DMS53 (cell line): ENCODE results near the gene CMPK1.
A peak's percentile ranks its signal among the peaks of the same experiment; 100 is the strongest.

Experiments
- DNase-seq: peaks from one replicate; lab custom pipeline; 2025; lab: John Stamatoyannopoulos, UW

CMPK1 gene

DNA sequence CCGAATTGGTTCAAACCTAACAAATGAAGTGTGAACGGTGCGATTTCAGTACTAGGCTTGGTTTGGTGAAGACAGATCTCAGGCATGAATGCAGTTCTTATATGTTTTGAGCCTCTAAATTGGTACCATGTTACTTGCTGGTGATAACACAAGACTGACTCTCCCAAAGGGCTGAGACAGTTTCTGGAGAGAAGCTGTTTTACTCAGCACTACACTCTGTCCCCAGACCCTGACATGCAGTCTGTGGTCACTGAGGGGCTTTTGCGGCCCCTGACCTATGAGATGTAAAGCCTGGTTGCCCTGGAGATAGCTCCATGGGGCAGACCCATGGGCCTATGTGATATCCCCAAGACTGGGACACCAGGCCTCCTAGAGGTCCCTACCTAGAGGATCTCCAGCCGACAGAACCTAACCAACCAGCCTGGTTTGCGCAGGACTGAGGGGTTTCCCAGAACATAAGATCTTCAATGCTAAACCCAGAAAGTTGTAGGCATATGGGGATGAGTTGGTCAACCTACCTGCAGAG is 63.1 kb downstream of the CMPK1 start:
- no peak for DNase-seq

DNA sequence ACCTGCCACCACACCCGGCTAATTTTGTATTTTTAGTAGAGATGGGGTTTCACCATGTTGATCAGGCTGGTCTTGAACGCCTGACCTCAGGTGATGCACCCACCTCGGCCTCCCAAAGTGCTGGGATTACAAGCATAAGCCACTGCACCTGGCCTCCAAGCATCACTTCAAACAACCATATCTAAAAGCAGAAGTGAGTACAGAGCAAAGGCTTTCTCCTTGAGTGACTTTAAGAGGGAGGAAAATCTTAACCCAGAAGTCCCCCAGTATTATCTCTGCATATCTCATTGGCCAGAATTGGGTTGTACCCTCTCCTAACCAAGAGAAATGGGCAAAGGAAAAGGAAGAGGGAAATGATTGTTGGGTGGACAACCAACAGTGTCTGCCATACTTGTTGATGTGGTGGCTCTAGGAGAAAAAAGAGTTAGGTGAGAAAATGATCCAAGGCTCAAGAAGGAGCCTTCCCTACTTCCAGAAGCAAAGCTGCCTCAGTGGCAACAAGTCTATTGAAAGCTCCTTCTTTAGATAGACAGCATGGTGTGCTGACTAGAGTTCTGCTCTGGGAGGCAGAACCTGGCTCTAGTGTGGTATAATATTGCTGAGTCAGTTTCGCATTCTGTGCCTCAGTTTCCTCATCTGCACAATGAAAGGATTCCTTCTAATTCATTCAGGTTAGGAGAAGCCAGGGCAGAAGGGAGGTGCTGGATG is 65.7 kb downstream of the CMPK1 start:
- DNase-seq: no peak

DNA sequence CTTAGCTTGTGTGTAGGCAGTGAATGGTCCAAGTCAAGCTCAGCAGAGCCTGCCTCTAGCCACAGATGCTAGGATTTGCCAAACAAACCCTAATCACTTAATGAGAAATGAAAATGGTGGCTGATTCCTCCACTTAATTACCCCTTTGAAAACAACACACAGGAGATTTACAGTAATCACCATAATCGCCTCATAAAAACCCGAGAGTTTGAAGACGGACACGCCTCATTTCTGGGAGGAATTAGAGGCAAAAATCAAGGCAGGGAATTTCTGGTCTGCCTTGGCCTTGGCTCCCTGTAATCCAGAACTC is 66.2 kb downstream of the CMPK1 start:
- DNase-seq: no peak

DNA sequence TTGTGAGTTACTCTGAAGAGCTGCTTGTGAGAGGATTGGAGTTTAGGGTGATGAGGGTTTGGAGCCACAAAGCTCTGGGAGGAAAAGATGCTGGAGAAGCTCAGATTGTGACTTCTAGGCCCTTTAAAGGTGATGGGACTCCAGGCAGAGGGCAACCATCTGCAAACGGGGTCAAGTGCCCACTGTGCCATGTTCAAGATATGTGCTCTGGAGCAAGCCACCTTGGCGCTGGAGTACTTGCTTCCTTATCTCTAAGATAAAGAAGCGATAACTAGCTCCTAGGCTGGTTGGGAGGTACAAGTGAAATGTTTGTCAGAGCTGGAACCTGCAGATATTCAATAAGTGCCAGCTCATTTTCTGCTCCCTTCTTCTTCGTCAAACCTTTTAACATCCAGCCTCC is 68.2 kb downstream of the CMPK1 start:
- no peak for DNase-seq

DNA sequence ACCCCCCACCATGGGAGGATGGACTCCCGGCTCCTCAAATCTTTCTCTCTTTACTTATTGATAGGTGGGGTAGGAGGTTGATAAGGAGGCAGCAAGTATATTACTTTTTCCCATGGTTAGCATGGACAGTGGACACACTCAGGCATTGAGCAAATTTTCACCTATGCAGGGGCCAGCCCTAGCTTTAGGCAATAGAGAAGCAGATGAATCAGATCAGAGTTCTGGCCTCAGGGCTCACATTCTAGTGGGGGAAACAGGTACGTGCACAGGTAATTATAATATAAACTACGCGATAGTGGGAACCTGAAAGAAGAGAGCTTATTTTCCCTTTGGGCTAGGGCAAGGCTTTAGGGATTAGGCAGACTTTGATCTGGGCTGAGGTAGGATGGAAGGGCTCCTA is 69.0 kb downstream of the CMPK1 start:
- DNase-seq: no peak

DNA sequence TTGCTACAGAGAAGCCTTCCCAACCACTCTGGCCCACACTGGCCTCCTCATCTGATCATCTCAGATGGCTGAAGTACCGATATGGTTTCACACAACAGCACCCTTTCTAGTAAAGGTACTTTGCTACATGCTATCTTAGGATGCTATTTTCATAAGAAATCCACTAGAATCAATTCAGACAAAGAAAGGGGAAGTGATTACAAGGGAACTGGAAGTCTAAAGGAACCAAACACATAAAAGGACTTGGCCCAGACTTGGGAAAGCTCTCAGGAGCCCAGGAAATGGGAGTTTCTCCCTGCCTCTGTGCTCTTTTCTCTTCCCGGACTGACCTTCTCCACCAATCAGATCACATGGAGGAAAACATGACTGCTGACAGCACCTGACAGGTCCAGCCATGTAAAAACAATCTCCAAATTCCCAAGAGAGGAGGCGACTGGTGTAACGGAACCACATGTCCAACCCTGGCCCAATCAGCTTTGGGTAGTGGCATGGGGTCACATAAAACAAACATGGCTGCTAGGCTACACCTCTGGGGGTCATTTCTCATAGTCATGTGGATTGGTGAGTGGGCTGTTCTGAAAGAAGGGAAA is 69.8 kb downstream of the CMPK1 start:
- DNase-seq: no peak

DNA sequence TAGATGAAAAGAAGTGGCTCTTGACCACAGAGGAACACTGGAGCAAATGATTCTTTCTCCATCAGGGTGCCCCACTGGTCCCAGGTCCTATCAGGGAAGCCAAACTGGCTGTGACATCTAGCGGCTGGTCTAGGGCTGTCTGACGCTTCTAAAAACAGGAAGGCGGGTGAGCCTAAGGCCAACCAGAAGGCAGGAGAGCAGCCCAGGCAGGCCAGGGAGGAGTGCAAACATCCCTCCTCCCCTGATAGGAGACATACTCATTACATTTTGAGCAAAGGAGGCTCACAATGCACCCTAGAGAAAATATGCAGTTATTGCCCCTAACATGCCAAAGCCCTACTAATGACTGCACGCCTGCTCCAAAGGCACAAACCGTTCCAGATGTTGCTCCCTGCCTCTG is 72.1 kb downstream of the CMPK1 start:
- no peak for DNase-seq

DNA sequence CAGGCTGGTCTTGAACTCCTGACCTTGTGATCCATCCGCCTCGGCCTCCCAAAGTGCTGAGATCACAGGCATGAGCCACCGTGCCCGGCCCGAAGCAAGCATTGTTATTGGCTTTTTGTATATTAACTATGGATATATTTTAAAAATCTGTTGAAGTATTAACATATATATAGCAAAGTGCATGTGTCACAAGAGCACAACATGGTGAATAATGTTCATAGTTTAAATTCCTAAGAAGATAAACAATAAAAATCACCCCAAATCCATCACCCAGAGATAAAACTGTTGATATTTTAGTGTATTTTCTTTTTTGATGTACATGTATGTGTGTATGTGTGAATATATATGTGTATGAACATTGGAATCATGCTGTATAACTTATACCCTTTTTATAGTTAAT is 73.4 kb downstream of the CMPK1 start:
- no peak for DNase-seq

DNA sequence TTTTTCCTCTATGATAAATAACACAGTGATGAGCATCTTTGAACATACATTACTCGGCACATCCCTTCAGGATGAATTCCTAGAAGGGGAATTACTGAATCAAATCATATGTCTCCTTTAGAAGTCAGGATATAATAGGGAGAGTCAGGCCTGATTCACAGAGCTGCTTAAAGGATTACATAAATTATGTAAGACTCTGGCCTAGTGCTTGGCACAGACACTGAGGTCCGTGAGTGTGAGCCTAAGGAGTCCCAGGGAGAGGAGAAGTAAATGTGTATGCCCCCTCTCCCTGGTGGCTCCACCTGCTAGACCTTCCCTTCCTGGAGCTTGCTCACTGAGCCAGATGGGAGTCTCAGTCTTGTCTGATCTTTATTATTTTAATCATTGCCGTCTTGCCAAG is 73.9 kb downstream of the CMPK1 start:
- no peak for DNase-seq

DNA sequence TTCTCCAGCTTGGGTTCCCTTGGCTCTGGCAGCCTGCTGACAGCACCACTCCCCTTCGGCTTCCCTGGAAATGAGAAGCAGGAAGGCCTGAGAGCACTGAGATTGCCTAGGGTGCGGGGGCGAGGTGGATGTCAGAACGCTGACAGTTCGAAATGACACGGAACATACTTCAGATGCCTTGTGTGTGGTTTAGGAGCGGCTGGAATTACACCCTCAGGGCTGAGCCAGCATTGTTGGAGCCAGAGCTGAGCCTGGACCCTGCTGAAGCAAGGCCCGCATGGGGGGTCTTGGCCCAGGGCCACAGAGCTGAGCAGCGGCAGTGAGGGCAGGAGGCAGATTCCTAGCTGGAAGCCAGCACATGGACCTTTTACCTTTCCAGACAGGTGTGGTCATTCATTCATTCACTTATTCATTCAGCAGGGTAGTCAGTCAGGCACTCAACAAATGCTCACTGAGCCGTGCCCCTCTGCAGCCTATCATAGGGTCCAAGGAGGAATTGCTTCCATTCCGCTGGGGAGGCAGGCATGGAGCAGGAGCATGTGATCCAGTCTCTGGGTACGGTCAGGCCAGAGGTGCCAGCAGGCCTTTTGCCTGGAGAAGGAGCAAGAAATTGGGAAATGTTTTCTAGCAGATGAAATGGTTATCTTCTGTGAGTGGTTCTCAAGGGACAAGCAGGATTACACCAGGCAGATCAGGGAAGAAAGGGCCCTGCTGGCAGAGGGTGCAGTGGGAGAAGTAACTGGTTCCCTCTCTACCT is 75.9 kb downstream of the CMPK1 start:
- DNase-seq: no peak

DNA sequence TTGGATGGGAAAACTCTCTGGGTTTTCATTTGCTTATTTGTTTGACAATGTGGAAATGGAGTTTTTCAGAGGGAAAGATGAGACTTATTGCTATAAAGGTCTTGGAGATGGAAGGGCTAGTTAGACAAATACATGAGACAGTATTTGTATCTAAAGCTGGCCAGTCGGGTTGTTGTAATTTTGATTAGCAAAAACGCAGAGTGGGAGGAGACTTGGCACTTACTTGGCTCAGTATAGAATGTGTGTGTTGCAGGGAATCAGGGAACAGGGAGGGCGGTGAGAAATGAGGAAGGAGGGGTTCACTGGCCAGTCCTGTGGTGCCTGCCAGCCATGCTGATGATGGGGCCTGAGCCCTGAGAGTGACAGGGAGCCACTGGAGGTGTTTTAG is 76.5 kb downstream of the CMPK1 start:
- no peak for DNase-seq

DNA sequence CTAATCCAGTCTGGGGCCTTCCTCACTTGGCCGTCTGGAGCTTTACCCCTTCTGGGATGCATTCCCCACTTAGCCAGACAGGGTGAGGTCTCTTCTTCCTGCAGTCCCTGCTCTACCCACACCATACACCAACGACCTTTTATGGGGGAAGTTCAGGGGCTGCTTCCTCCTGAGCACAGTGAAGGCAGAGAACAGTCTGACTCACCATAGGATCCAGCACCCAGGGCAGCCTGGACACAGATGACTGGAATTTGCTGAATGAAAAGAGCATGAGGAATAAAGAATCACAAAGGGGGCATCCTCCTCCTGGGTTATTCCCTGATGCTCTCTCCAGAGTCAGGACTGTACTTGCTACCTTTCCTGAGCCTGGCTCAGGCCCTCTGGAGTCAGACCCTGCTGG is 77.8 kb downstream of the CMPK1 start:
- no peak for DNase-seq

DNA sequence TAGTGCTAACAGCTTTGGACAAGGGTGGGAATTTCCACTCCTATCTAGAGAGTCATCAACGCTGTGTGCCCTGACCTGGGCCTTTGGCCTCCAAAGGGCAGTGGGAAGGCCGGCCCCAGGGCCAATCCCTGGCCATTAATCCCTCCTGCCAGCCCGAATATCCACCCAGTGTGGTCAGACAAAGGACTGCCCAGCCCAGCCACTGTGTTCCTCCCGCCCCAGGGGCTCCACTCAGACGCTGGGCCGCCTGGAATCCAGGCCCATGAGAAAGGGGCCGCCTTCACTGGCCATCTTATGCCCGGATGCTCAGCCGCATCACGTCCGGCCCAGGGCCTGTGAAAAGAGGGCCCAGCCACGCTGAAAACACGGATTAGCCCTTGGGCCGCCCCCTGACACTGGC is 78.8 kb downstream of the CMPK1 start:
- DNase-seq: no peak

DNA sequence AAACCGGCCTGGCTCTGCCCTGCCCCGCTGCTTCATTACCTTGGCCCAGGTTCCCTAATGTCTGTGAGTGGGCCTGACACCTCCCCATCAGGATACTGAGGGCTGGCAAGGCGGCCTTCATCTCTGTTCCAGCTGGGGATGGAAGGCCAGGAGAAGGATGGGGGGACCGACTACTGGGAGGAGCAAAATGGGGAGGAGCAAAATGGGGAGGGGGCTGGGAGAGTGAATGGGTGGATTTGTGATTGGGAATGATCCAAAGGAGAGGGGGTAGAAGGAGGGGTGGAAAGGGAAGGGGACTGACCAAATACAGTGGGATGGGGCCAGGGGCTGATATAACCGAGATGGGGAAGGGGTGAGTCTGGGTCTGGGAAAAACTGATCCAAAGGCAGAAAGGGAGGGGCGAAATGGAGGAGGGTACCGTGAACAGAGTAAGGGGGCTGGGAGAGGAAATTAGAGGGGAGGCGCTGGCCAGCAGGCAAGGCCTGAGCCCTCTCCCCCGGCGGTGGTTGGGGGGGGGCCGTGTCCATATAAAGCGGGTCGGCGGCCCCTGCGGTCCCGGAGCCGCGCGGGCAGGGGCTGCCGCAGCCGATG is 82.2 kb downstream of the CMPK1 start, which contains the start of gene FOXE3:
Gene FOXE3, plus strand, starts transcription at position 558 of the 591 bp plus-strand sequence. Its CDS starts 31 bp downstream, at position 589.
- no peak for DNase-seq

DNA sequence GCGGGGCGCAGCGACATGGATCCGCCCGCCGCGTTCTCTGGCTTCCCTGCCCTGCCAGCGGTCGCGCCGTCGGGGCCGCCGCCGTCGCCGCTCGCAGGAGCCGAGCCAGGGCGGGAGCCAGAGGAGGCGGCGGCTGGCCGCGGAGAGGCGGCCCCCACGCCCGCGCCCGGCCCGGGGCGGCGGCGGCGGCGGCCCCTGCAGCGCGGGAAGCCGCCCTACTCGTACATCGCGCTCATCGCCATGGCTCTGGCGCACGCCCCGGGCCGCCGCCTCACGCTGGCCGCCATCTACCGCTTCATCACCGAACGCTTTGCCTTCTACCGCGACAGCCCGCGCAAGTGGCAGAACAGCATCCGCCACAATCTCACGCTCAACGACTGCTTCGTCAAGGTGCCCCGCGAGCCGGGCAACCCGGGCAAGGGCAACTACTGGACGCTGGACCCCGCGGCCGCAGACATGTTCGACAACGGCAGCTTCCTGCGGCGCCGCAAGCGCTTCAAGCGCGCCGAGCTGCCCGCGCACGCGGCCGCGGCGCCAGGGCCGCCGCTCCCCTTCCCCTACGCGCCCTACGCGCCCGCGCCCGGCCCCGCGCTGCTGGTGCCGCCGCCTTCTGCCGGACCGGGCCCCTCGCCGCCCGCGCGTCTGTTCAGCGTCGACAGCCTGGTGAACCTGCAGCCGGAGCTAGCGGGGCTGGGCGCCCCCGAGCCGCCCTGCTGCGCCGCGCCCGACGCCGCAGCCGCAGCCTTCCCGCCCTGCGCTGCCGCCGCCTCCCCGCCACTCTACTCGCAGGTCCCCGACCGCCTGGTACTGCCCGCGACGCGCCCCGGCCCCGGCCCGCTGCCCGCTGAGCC is 83.0 kb downstream of the CMPK1 start:
- peak; percentile 82 for DNase-seq

DNA sequence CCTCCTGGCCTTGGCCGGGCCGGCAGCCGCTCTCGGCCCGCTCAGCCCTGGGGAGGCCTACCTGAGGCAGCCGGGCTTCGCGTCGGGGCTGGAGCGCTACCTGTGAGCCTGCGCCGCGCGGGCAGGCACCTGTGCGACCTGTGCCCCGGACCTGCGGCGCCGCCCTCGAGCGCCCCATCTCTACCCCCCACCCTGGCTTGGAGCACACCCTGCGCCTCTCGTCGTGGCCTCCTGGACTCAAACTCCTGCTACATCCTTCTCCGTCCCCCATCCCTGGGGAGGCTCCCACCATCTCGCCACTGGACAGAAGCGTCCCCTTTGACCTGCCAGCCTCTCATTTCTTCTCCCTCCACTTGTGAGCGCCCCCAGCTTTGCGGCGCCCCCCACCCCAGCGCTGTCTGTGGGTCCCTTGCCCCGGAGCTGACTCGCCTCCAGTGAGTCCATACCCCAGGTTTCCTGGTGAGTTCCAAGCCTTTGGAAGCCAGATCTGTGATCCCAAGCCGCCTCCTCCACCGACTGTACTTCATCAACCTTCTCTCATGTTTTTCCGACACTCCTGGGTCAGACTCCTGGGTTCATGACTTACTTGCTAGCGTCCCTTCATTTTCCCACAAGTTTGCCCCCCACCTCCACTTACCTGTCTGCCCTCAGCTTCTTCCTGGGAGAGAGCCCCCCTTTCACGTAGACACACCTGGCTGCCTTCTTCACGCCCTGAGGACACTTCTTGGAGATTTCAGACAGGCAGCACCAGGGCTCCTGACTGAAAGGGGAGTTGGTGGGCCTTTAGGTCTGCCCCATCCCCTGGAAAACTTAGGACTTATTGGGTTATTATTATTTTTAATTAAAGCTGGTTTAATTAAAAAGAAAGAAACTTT is 83.8 kb downstream of the CMPK1 start:
- peak; percentile 69 for DNase-seq

DNA sequence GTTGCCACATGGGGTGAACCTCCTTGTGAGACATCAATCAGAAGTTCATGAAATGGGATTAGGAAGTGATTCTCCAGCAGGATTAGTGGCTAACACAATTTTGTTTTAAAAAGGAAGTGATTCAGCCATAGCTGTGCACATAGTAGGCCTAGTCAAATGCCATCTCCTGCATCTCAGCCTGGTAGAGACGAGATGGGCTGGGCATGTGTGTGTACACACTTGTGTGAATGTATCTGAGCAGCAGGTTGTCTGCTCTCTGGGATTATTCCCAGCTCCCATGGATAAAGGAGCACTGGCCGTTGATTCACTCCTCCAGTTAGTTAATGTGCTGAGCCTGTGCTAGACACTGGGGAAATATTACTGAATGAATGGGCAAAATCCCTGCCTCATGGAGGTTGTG is 84.5 kb downstream of the CMPK1 start:
- DNase-seq: no peak

DNA sequence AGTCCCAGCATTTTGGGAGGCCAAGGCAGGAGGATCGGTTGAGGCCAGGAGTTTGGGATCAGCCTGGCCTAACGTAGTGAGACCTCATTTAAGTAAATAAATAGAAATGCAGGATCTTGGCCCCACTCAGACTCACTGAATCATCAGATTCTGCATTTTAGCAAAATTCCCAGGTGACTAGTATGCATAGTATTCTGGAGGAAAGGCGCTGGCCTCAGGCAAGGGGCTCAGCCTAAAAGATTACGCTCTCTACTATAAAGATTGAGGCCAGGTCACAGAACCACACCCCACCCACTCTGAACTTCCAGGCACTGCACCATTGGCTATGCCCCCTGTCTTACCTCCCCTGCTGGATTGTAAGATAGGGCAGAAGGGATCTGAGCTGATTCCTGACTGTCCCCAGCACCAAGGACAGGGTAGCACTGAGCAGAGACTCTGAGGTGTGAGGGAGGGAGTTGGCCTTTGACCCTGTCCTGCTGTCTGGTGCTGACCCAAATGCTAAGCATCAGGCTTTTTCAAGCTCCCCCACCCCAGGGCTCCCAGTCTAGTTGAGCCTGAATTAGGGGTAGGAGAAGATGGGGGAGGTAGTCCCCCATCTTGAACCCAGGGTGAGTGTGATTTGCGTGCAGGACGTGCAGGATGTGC is 85.2 kb downstream of the CMPK1 start:
- DNase-seq: no peak

DNA sequence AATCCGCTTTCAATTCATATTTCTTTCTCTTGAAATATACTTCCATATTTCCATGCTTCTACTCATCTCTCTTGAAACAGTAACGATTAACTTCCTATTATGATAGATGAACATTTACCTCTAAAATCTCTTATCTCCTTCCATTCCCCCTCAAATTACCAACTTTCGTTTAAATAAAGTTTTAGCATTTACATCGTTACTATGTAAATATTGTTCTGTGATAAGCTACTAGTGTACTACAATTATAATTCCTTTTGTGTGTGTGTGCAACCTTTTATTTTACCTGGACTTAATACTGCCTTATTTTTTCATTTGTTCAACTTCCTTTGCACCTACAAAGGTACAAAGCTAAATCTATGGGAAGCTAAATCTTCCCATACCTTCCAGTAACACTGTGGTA is 87.0 kb downstream of the CMPK1 start:
- no peak for DNase-seq

DNA sequence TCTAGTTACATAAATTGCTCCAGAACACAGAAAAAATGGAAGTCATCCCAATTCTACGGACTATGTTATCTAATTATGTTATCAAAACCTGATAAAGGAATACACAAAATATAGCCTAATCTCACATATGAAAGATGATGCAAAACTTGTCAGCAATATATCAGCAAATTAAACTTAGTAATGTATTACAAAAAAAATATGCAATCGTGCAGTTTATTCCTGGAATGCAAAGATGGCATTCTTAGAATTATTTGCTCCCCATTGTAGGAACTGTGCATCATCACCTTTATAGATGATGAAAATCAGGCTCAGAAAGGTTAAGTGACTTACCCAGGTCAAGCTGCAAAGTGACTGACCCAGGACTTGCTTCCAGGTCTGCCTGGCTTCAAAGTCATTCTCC is 90.3 kb downstream of the CMPK1 start:
- DNase-seq: no peak
